ENCODE measurements around the gene CD36. TPM values are rescaled to one million over a fixed set of nuclear protein-coding genes. Genes with fewer than 3 reads are reported as not detected.

The CD36 gene
- total and polyA plus RNA-seq, 2 donors (not counting 3 experiments of a cell fraction or from before 2014, with no cell fraction given), result 0.58 to 0.87 TPM

- dilution Hi-C loops (cut with MboI; ENCODE audit: extremely low pct_ligation_motif_present, low sequenced_read_pairs), result no loop called here
- BruUV-seq (replicated peaks), result no TSS peak
- H3K4me1 ChIP-seq (ENCODE audit: control insufficient read depth, extremely low read depth, insufficient read depth, low read length), result peaks cover 2% of the 10 kb centered on the region
Measured at GRCh38 chr7:80609751-80610150, 28.7 kb upstream of the CD36 start.

More at GRCh38 chr7:80609751-80610150, 28.7 kb upstream of the CD36 start:
- H3K4me3 ChIP-seq (replicated peaks in 1 of 3; ENCODE audit: insufficient read depth in 1 of 3, low read depth in 1 of 3, low read length in 3 of 3), result no peak overlapping the region
- H2AFZ ChIP-seq (ENCODE audit: low read depth, low read length), result no peak overlapping the region
- no peaks in the 10 kb centered on the region for H3K9me1 ChIP-seq (replicated peaks; ENCODE audit: control insufficient read depth, extremely low read depth, insufficient read depth, low read length)
- FAIRE-seq, result no peak
- peaks cover 0 to 1% of the 10 kb centered on the region in 2 experiments for H3K27me3 ChIP-seq (ENCODE audit: control insufficient read depth in 2 of 2, insufficient read depth in 2 of 2, low read length in 2 of 2)
- H3K9me3 ChIP-seq (replicated peaks; ENCODE audit: control insufficient read depth, insufficient read depth, low read length), result no peaks in the 10 kb centered on the region
- H3K27ac ChIP-seq (ENCODE audit: insufficient read depth, low read depth, low read length), result no peak overlapping the region
- H3K36me3 ChIP-seq (ENCODE audit: control insufficient read depth in 2 of 2, extremely low read depth in 1 of 2, insufficient read depth in 2 of 2, low read length in 2 of 2), result no peaks in the 10 kb centered on the region
- no peak for DNase-seq (ENCODE audit: low read depth, low spot score)
- no peak overlapping the region for H3K9ac ChIP-seq (replicated peaks; ENCODE audit: extremely low read depth, insufficient read depth, low read length)
- CTCF ChIA-PET, result interaction anchor here (1.0 kb wide), 1 partner anchor 10 kb away, joined by 3 read pairs; no protein-coding TSS in a partner anchor
- POLR2A ChIA-PET, result no interaction called here
- no peak overlapping the region for H3K4me2 ChIP-seq (ENCODE audit: insufficient read depth, low read length)
- intact Hi-C loops (cut with micrococcal nuclease), result no loop called here
- TF ChIP-seq JUN (IDR thresholded peaks at IDR 0.05; ENCODE audit: borderline replicate concordance, insufficient read depth, insufficient read length, low read depth) (no peak), MYC (IDR thresholded peaks at IDR 0.05; ENCODE audit: low read depth, low read length) (no peak), FOS (IDR thresholded peaks at IDR 0.05; ENCODE audit: borderline replicate concordance, insufficient read depth, low read length) (no peak), POLR2AphosphoS5 (IDR thresholded peaks at IDR 0.05; ENCODE audit: insufficient read depth, low read depth, low read length) (no peak), POLR2A (IDR thresholded peaks at IDR 0.05; ENCODE audit: low read depth, low read length) (no peak), CTCF (IDR thresholded peaks at IDR 0.05; ENCODE audit: extremely low read depth in 1 of 2, insufficient read depth in 1 of 2, low read depth in 1 of 2, low read length in 2 of 2) (no peak), MAX (IDR thresholded peaks at IDR 0.05; ENCODE audit: insufficient read depth, insufficient read length) (no peak), GATA2 (IDR thresholded peaks at IDR 0.05; ENCODE audit: insufficient read depth, insufficient read length, low read depth, low read length) (no peak), EZH2 (IDR thresholded peaks at IDR 0.05; ENCODE audit: borderline replicate concordance, low read depth, low read length, severe bottlenecking) (no peak)
- H3K79me2 ChIP-seq (ENCODE audit: control insufficient read depth, insufficient read depth, low read length), result no peaks in the 10 kb centered on the region
- no peaks in the 10 kb centered on the region for H4K20me1 ChIP-seq (replicated peaks; ENCODE audit: control insufficient read depth, extremely low read depth, insufficient read depth, low read length)
